ENCODE data around the gene RASSF1. TPM values are rescaled to one million over a fixed set of nuclear protein-coding genes. Genes with fewer than 3 reads are reported as not detected.

RASSF1 gene
- total and polyA plus RNA-seq, 2 of the 8 experiments (the other 6 are each of a cell fraction or from before 2014, with no cell fraction given) = 10.3 to 15.7 TPM

- TF ChIP-seq GABPA (IDR thresholded peaks at IDR 0.05; ENCODE audit: borderline replicate concordance, insufficient read depth, low read length) (no peak), SP4 (IDR thresholded peaks at IDR 0.05; ENCODE audit: low read length) (no peak), TAF1 (IDR thresholded peaks at IDR 0.05; ENCODE audit: low read depth, low read length) (no peak), RAD21 (IDR thresholded peaks at IDR 0.05 in 1 of 2, conservative IDR thresholded peaks at IDR 0.05 in 1 of 2; ENCODE audit: low read depth in 2 of 2, low read length in 2 of 2) (no peak), ASH2L (IDR thresholded peaks at IDR 0.05; ENCODE audit: low read length) (no peak)
Observed at GRCh38 chr3:50318615-50319014, 22.0 kb downstream of the RASSF1 start (continued).

Measured in H1 (cell line).